Mesenchymal stem cell (in vitro differentiated cells and primary cell): Measurements from ENCODE around the gene SEMA3D.
A peak's percentile ranks its signal among the peaks of the same experiment; 100 is the strongest.

Source experiments
- DNase-seq: peaks from one replicate; pipeline ENCODE4 v3.0.0-alpha.2; 2013
- H2AFZ ChIP-seq: one replicate; pipeline ENCODE4 v1.6.1; 2013; ENCODE audit warnings: low read depth, mild to moderate bottlenecking, control low read depth, inconsistent platforms, low read length, moderate library complexity
- H2AK5ac ChIP-seq: 2 replicates; pipeline ENCODE4 v1.6.1; 2013; ENCODE audit warnings: low read length, moderate library complexity, mild to moderate bottlenecking, inconsistent platforms; ENCODE audit not compliant: severe bottlenecking
- H2BK120ac ChIP-seq: one replicate; pipeline ENCODE4 v1.6.1; 2013; ENCODE audit warnings: low read depth, mild to moderate bottlenecking, inconsistent platforms, low read length, moderate library complexity
- H2BK12ac ChIP-seq, 2 experiments: one replicate each; pipeline ENCODE4 v1.6.1; 2013; ENCODE audit warnings: inconsistent platforms in 2 of 2, low read length in 2 of 2, mild to moderate bottlenecking in 2 of 2, moderate library complexity in 2 of 2, control low read depth in 1 of 2
- H2BK15ac ChIP-seq: one replicate; pipeline ENCODE4 v1.6.1; 2013; ENCODE audit warnings: mild to moderate bottlenecking, low read depth, inconsistent platforms; ENCODE audit not compliant: poor library complexity, severe bottlenecking
- H2BK5ac ChIP-seq: 2 replicates; pipeline ENCODE4 v1.6.1; 2013; ENCODE audit warnings: low read depth, mild to moderate bottlenecking, low read length, control low read depth, inconsistent platforms; ENCODE audit not compliant: poor library complexity, severe bottlenecking
- H3K14ac ChIP-seq, 2 experiments: one replicate each; pipeline ENCODE4 v1.6.1; 2013; ENCODE audit warnings: inconsistent platforms in 2 of 2, low read length in 2 of 2, control low read depth in 1 of 2, mild to moderate bottlenecking in 1 of 2, moderate library complexity in 1 of 2
- H3K18ac ChIP-seq, 2 experiments: one replicate each; pipeline ENCODE4 v1.6.1; 2013; ENCODE audit warnings: inconsistent platforms in 2 of 2, low read length in 2 of 2, control low read depth in 1 of 2, low read depth in 1 of 2, mild to moderate bottlenecking in 1 of 2
- H3K23ac ChIP-seq, 2 experiments: one replicate each; pipeline ENCODE4 v1.6.1; 2013; ENCODE audit warnings: inconsistent platforms in 2 of 2, low read length in 2 of 2, mild to moderate bottlenecking in 2 of 2, moderate library complexity in 2 of 2, control low read depth in 1 of 2
- H3K27ac ChIP-seq: 2 replicates; pipeline ENCODE4 v1.5.1; 2013; ENCODE audit warnings: mild to moderate bottlenecking, moderate library complexity, low read length, control low read depth, inconsistent platforms; ENCODE audit not compliant: poor library complexity, severe bottlenecking
- H3K27me3 ChIP-seq, 2 experiments: 2 replicates each; pipeline versions ENCODE4 v1.6.1 to v1.7.0; 2013; ENCODE audit warnings: low read length in 2 of 2, mild to moderate bottlenecking in 2 of 2, moderate library complexity in 2 of 2, control low read depth in 1 of 2, inconsistent platforms in 1 of 2; ENCODE audit not compliant: control insufficient read depth in 1 of 2, insufficient read depth in 1 of 2
- H3K36me3 ChIP-seq, 2 experiments: 2 replicates each; pipeline versions ENCODE4 v1.6.1 to v1.7.0; 2013; ENCODE audit warnings: low read length in 2 of 2, control low read depth in 1 of 2, inconsistent platforms in 1 of 2, low read depth in 1 of 2, mild to moderate bottlenecking in 1 of 2; ENCODE audit not compliant: insufficient read depth in 2 of 2, control insufficient read depth in 1 of 2
- H3K4ac ChIP-seq, 2 experiments: one replicate each; pipeline ENCODE4 v1.6.1; 2013; ENCODE audit warnings: inconsistent platforms in 2 of 2, low read length in 2 of 2, mild to moderate bottlenecking in 2 of 2, moderate library complexity in 2 of 2, control low read depth in 1 of 2, low read depth in 1 of 2
- H3K4me1 ChIP-seq: 2 replicates; pipeline ENCODE4 v1.6.1; 2013; ENCODE audit warnings: low read depth, low read length, control low read depth; ENCODE audit not compliant: control insufficient read depth, insufficient read depth
- H3K4me2 ChIP-seq: 2 replicates; pipeline ENCODE4 v1.6.1; 2013; ENCODE audit warnings: low read length, mild to moderate bottlenecking, inconsistent platforms; ENCODE audit not compliant: poor library complexity, severe bottlenecking
- H3K4me3 ChIP-seq, 2 experiments: 2 replicates each; pipeline versions ENCODE4 v1.5.1 to v1.7.0; 2013; ENCODE audit warnings: low read length in 2 of 2, mild to moderate bottlenecking in 2 of 2, control low read depth in 1 of 2, low read depth in 1 of 2; ENCODE audit not compliant: insufficient read depth in 1 of 2
- H3K79me1 ChIP-seq: replicated peaks from 2 replicates; pipeline ENCODE4 v1.6.1; 2013; ENCODE audit warnings: mild to moderate bottlenecking, control low read depth, low read length, inconsistent platforms; ENCODE audit not compliant: poor library complexity, severe bottlenecking
- H3K9ac ChIP-seq: 2 replicates; pipeline ENCODE4 v1.7.0; 2013; ENCODE audit warnings: mild to moderate bottlenecking, low read length, moderate library complexity
- H3K9me3 ChIP-seq: 2 replicates; pipeline ENCODE4 v1.7.0; 2013; ENCODE audit warnings: mild to moderate bottlenecking, low read length; ENCODE audit not compliant: control insufficient read depth
- H4K8ac ChIP-seq: one replicate; pipeline ENCODE4 v1.6.1; 2013; ENCODE audit warnings: inconsistent platforms, mild to moderate bottlenecking, low read length, moderate library complexity
- H4K91ac ChIP-seq: one replicate; pipeline ENCODE4 v1.6.1; 2013; ENCODE audit warnings: mild to moderate bottlenecking, low read length, inconsistent platforms
- WGBS: methylation state at CpG from one replicate; pipeline ENCODE4 v1.1.7; 2013; ENCODE audit warnings: mixed read lengths; 5-methylcytosine and 5-hydroxymethylcytosine counted together

Gene SEMA3D

GRCh38 chr7:85204061-85204460 is 17.2 kb upstream of the SEMA3D start:
- Histone ChIP-seq H3K4me3 (no peak overlapping the region), H3K14ac (no peak overlapping the region), H3K27me3 (no peaks in the 10 kb centered on the region), H4K8ac (no peak overlapping the region), H3K4ac (no peak overlapping the region), H2AFZ (no peak overlapping the region), H3K9me3 (peaks cover 2% of the 10 kb centered on the region), H3K36me3 (no peaks in the 10 kb centered on the region), H4K91ac (no peak overlapping the region), H3K27ac (no peak overlapping the region), H2BK15ac (no peak overlapping the region), H3K4me2 (no peak overlapping the region), H3K23ac (no peak overlapping the region), H3K18ac (no peak overlapping the region), H2BK5ac (no peak overlapping the region), H2AK5ac (no peak overlapping the region), H2BK12ac (no peak overlapping the region), H2BK120ac (no peak overlapping the region), H3K9ac (no peak overlapping the region), H3K4me1 (no peaks in the 10 kb centered on the region), H3K79me1 (no peaks in the 10 kb centered on the region)
- DNase-seq: no peak
- 40% methylated on average over 1 of the region's 2 CpGs for WGBS

DNA sequence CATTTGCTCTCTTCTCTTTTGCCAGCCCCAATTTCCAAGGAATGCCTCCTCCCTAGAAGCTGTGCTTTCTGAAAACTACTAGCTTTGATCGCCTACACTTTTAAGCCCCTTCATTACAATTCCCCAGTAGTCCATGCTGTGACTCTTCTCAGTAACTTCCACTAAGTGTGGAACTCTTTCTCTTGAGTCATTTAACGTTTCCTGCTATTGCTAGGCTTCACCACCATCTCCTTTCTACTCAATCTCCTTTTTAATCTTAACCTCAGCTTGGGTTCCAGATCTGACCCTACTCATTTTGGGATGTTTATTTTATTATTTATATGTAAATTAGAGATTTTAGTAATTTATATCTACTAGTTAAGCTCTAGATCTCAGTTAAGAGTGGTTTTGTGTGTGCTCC is 14.4 kb upstream of the SEMA3D start:
- Histone ChIP-seq H3K4ac (no peak overlapping the region), H3K27me3 (no peaks in the 10 kb centered on the region), H4K8ac (no peak overlapping the region), H2BK5ac (no peak overlapping the region), H2BK120ac (no peak overlapping the region), H4K91ac (no peak overlapping the region), H3K79me1 (no peaks in the 10 kb centered on the region), H3K4me2 (no peak overlapping the region), H3K4me1 (no peaks in the 10 kb centered on the region), H3K9me3 (peaks cover 2% of the 10 kb centered on the region), H3K14ac (no peak overlapping the region), H2BK12ac (no peak overlapping the region), H2BK15ac (no peak overlapping the region), H3K9ac (no peak overlapping the region), H2AK5ac (no peak overlapping the region), H3K36me3 (no peaks in the 10 kb centered on the region), H3K23ac (no peak overlapping the region), H3K27ac (no peak overlapping the region), H3K4me3 (no peak overlapping the region), H3K18ac (no peak overlapping the region), H2AFZ (no peak overlapping the region)
- no peak for DNase-seq
- 100% methylated on average over 1 of the region's 2 CpGs for WGBS

GRCh38 chr7:85196696-85197095 is 9.8 kb upstream of the SEMA3D start:
- Histone ChIP-seq H4K8ac (no peak overlapping the region), H3K9ac (no peak overlapping the region), H2BK15ac (no peak overlapping the region), H2BK12ac (no peak overlapping the region), H3K14ac (no peak overlapping the region), H3K4me3 (no peak overlapping the region), H2AFZ (no peak overlapping the region), H3K27ac (no peak overlapping the region), H3K4me1 (no peaks in the 10 kb centered on the region), H2AK5ac (no peak overlapping the region), H3K27me3 (no peaks in the 10 kb centered on the region), H2BK5ac (no peak overlapping the region), H3K4ac (no peak overlapping the region), H3K79me1 (no peaks in the 10 kb centered on the region), H2BK120ac (no peak overlapping the region), H3K9me3 (no peaks in the 10 kb centered on the region), H3K18ac (no peak overlapping the region), H3K23ac (no peak overlapping the region), H3K4me2 (no peak overlapping the region), H3K36me3 (no peaks in the 10 kb centered on the region), H4K91ac (no peak overlapping the region)
- DNase-seq: no peak

DNA sequence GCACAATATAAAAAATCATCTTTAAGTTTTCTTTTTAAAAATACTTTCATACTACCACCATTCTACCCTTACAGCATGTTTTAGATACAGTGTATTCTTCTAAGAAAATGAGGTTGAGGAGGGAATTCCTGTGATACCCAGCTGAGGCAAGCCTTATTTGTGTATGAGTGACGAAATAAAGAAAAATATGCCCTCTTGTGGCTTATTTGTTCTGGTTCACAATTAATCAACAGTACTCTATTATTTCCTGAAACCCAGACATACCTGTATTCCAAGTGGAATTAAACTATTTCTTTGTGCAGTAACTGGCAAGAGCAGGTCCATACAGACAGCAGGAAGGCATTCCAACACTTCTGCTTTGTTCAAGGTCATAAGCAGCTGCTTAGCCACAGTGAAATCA is 4.5 kb upstream of the SEMA3D start:
- Histone ChIP-seq H2AFZ (no peak overlapping the region), H3K14ac (no peak overlapping the region), H3K9me3 (no peaks in the 10 kb centered on the region), H3K27me3 (peaks cover 0 to 12% of the 10 kb centered on the region in 2 experiments), H2AK5ac (no peak overlapping the region), H3K4me1 (peaks cover 6% of the 10 kb centered on the region), H3K4me3 (no peak overlapping the region), H2BK5ac (no peak overlapping the region), H3K27ac (no peak overlapping the region), H4K8ac (no peak overlapping the region), H3K36me3 (no peaks in the 10 kb centered on the region), H2BK12ac (no peak overlapping the region), H3K9ac (no peak overlapping the region), H4K91ac (no peak overlapping the region), H3K4me2 (no peak overlapping the region), H2BK15ac (no peak overlapping the region), H3K18ac (no peak overlapping the region), H3K4ac (no peak overlapping the region), H3K79me1 (no peaks in the 10 kb centered on the region), H3K23ac (no peak overlapping the region), H2BK120ac (no peak overlapping the region)
- no CpG with 5 or more reads among the region's 1 CpG for WGBS
- DNase-seq: peak; percentile 20
